Left ventricle myocardium inferior (tissue), 1 donor: Measurements from ENCODE around the gene ULK4. TPM values are rescaled to one million over a fixed set of nuclear protein-coding genes. Genes with fewer than 3 reads are reported as not detected.
"Not testable (repeated sequence)": the region's sequence is repeated elsewhere in the genome, so short reads cannot be mapped to it uniquely, and the experiment has no call there.

Experiments used
- DNase-seq: peaks from one replicate; pipeline ENCODE4 v3.0.0-alpha.2; 2020
- H3K27ac ChIP-seq: fragments of 200-600 bp; replicated peaks from 2 replicates; pipeline ENCODE4 v1.8.0; 2021
- H3K27me3 ChIP-seq: fragments of 200-600 bp; 2 replicates; pipeline ENCODE4 v1.8.0; 2021; ENCODE audit warnings: low read depth
- H3K36me3 ChIP-seq: fragments of 200-600 bp; 2 replicates; pipeline ENCODE4 v1.8.0; 2021
- H3K4me1 ChIP-seq: fragments of 200-600 bp; 2 replicates; pipeline ENCODE4 v1.8.0; 2021
- H3K4me3 ChIP-seq: fragments of 200-600 bp; 2 replicates; pipeline ENCODE4 v1.8.0; 2021; ENCODE audit warnings: mild to moderate bottlenecking, moderate library complexity
- H3K9me3 ChIP-seq: fragments of 200-600 bp; replicated peaks from 2 replicates; pipeline ENCODE4 v1.8.0; 2021
- CTCF ChIP-seq: fragments of 200-600 bp; IDR thresholded peaks from 2 replicates; pipeline ENCODE4 v1.8.0; 2021; ENCODE audit warnings: antibody characterized with exemption, mild to moderate bottlenecking, borderline replicate concordance
- intact Hi-C: fragments of 100-400 bp; cut with micrococcal nuclease; formaldehyde crosslinking; loops from one replicate; pipeline ENCODE4 v1.11.0; 2022
- total RNA-seq: library from RNA; stranded (reverse); fragmentation: NEBNext Ultra II Directional; extraction: Animal tissue kit (Norgen Biotek cat#: 25700); gene quantifications from one replicate; pipeline ENCODE4 v1.2.1, GENCODE V29; 2021
- donor health status: DM: no; HTN: yes; CAD: no; lungs with severe emphysema.

ULK4 gene
- total RNA-seq, 1 donor from 2014 or later, result 1.8 TPM

- no peaks in the 10 kb centered on the region for H3K27me3 ChIP-seq
- H3K9me3 ChIP-seq, result no peaks in the 10 kb centered on the region
- no peak overlapping the region for H3K27ac ChIP-seq
- intact Hi-C loops, result loop anchor here (2.0 kb wide), 1 partner anchor 1302 kb away; no protein-coding TSS in a partner anchor
- H3K4me1 ChIP-seq, result no peaks in the 10 kb centered on the region
- TF ChIP-seq CTCF, result no peak
- no peaks in the 10 kb centered on the region for H3K36me3 ChIP-seq
- H3K4me3 ChIP-seq, result no peak overlapping the region
- no peak for DNase-seq
Measured at GRCh38 chr3:41882956-41883355, 78.9 kb downstream of the ULK4 start.

- intact Hi-C loops, result no loop called here
- Histone ChIP-seq H3K4me1 (no peaks in the 10 kb centered on the region), H3K9me3 (no peaks in the 10 kb centered on the region), H3K27me3 (no peaks in the 10 kb centered on the region), H3K36me3 (no peaks in the 10 kb centered on the region), H3K4me3 (no peak overlapping the region), H3K27ac (no peak overlapping the region)
- TF ChIP-seq CTCF, result peak; percentile 78
- DNase-seq, result no peak
Measured at GRCh38 chr3:41881233-41881821, 80.6 kb downstream of the ULK4 start.

GRCh38 chr3:41880387-41880786 lies 81.5 kb downstream of the ULK4 start:
- Histone ChIP-seq H3K4me1 (no peaks in the 10 kb centered on the region), H3K9me3 (no peaks in the 10 kb centered on the region), H3K27ac (no peak overlapping the region), H3K27me3 (no peaks in the 10 kb centered on the region), H3K36me3 (no peaks in the 10 kb centered on the region), H3K4me3 (no peak overlapping the region)
- DNase-seq, result no peak
- no peak for TF ChIP-seq CTCF
- intact Hi-C loops, result no loop called here

- H3K4me3 ChIP-seq, H3K27ac ChIP-seq, DNase-seq, H3K9me3 ChIP-seq, intact Hi-C loops, H3K27me3 ChIP-seq, H3K4me1 ChIP-seq, H3K36me3 ChIP-seq: not testable (repeated sequence)
Measured at GRCh38 chr3:41877741-41878140, 84.2 kb downstream of the ULK4 start.

- no peaks in the 10 kb centered on the region for H3K36me3 ChIP-seq
- H3K4me3 ChIP-seq, result no peak overlapping the region
- no peaks in the 10 kb centered on the region for H3K4me1 ChIP-seq
- TF ChIP-seq CTCF, result no peak
- intact Hi-C loops, result no loop called here
- H3K27ac ChIP-seq, result no peak overlapping the region
- H3K9me3 ChIP-seq, result no peaks in the 10 kb centered on the region
- no peak for DNase-seq
- H3K27me3 ChIP-seq, result no peaks in the 10 kb centered on the region
Measured at GRCh38 chr3:41874022-41874421, 87.9 kb downstream of the ULK4 start.

GRCh38 chr3:41872157-41872556 lies 89.7 kb downstream of the ULK4 start:
- TF ChIP-seq CTCF, result no peak
- Histone ChIP-seq H3K4me1 (no peaks in the 10 kb centered on the region), H3K4me3 (no peak overlapping the region), H3K9me3 (peaks cover 6% of the 10 kb centered on the region), H3K27ac (no peak overlapping the region), H3K36me3 (no peaks in the 10 kb centered on the region), H3K27me3 (no peaks in the 10 kb centered on the region)
- no peak for DNase-seq
- intact Hi-C loops, result no loop called here
